8988T (cell line): ENCODE results near the gene PRAMEF12.
"Not testable (repeated sequence)": the region's sequence is repeated elsewhere in the genome, so short reads cannot be mapped to it uniquely, and the experiment has no call there.

Experiments used
- DNase-seq: peaks from one replicate; pipeline ENCODE4 v3.0.0; 2011

The PRAMEF12 gene

DNA sequence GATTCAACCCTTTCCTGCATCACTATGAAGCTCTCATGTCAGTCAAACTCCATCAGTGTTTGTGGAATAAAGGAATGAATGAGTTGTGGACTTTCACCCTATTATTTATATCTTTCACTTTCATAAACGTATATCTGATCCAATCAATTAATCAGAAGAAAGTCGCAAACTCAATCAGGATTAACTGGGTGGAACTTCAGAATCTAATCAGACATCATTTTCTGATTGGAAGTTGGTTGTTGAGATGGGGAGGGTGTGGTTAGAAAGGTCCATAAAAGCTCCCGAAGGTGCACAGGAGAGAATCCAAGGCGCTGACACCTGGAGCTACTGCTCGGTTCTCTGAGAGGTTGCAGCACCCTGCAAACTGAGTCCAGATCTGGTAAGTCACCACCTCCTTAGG is at the start of gene PRAMEF12:
TSS of gene PRAMEF12 (plus strand) at position 301 of the 400 bp plus-strand sequence. CDS start 1,130 bp downstream, outside the sequence.
- DNase-seq, result no peak

DNA sequence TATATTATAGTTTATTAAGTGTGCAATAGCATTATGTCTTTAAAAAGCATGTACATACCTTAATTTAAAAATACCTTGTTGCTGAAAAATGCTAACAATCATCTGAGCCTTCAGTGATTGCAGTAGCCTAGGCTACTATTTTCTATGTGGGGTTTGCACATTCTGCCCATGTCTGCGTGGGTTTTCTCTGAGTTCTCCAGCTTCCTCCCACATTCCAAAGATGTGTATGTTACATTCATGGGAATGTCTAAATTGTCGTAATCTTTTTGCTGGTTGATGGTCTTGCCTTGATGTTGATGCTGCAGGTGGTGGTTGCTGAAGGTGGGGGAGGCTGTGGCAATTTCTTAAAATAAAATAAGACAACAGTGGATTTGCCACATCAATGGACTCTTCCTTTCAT is 45.1 kb upstream of the PRAMEF12 start:
- DNase-seq, result no peak

DNA sequence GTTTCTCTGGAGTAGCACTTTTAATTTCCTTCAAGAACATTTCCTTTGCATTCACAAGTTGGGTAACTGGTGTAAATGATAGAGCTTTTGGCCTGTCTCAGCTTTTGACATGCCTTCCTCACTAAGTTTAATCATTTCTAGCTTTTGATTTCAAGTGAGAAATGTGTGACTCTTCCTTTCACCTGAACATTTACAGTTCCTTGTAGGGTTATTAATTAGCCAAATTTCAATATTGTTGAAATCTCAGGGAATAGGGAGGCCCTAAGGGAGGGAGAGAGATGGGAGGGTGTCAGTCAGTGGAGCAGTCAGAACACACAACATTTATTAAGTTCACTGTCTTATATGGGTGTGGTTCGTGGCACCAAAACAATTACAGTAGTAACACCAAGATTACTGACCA is 43.4 kb upstream of the PRAMEF12 start:
- no peak for DNase-seq

DNA sequence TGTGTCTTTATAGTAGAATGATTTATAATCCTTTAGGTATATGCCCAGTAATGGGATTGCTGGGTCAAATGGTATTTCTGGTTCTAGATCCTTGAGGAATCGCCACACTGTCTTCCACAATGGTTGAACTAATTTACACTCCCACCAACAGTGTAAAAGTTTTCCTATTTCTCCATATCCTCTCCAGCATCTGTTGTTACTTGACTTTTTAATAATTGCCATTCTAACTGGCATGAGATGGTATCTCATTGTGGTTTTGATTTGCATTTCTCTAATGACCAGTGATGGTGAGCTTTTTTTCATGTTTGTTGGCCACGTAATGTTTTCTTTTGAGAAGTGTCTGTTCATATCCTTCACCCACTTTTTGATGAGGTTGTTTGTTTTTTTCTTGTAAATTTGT is 42.5 kb upstream of the PRAMEF12 start:
- not testable (repeated sequence) for DNase-seq

DNA sequence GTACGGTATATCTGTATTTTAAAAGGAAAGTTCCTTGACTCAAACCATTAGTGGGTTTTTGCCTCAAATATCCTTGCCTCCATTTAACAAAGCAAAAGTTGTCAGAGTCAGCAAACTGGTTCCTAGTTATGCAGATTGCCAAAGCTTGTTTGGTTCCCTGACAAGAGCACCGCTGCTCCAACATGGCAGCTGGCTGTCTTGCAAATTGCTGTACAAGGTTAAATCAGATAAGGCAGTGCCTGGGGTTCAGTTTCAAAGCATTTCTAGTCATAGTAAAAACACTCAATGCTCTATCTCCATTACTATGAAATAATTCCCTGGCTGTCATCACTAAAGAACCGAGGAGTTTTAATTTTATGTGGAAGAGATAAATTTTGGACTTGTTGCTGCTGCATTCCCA is 38.9 kb upstream of the PRAMEF12 start:
- no peak for DNase-seq

DNA sequence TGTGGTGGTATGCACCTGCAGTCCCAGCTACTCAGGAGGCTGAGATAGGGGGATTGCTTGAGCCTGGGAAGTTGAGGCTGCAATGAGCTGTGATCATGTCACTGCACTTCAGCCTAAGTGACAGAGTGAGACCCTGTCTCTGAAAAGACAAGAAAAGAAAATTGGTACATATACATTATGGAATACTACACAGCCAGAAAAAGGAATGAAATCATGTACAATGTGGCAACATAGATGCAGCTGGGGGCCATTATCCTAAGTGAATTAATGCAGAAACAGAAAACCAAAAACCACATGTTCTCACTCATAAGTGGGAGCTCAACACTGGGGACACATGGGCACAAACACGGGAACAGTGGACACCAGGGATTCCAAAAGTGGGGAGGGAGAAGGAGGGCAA is 34.6 kb upstream of the PRAMEF12 start:
- no peak for DNase-seq

DNA sequence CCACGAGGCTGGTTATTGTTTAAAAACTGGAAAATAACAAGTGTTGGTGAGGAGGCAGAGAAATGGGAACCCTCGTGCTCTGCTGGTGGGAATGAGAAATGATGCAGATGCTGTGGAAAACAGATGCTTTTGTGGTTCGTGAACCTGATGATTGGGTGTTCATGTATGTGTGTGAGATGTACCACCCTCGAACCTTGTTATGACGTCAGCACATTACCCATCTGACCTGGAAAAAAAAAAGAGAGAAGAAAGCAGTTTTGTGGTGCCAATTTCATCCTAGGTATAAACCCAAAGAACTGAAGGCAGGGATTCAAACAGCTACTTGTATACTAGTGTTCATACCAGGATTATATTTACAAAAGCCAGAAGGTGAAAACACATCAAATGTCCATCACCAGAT is 33.9 kb upstream of the PRAMEF12 start:
- no peak for DNase-seq

DNA sequence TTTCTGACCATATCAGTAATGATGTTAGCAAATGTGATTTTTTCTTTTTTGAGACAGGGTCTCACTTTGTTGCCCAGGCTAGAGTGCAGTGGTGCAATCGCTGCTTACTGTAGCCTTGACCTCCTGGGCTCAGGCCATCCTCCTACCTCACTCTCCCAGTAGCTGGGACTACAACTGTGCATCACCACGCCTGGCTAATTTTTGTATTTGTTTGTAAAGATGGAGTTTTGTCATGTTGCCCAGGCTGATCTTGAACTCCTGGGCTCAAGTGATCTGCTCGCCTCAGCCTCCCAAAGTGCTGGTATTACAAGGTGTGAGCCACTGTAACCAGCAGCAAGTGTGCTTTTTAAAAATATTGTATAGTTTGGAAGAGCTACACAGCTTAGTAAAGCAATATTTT is 31.6 kb upstream of the PRAMEF12 start:
- DNase-seq, result no peak

DNA sequence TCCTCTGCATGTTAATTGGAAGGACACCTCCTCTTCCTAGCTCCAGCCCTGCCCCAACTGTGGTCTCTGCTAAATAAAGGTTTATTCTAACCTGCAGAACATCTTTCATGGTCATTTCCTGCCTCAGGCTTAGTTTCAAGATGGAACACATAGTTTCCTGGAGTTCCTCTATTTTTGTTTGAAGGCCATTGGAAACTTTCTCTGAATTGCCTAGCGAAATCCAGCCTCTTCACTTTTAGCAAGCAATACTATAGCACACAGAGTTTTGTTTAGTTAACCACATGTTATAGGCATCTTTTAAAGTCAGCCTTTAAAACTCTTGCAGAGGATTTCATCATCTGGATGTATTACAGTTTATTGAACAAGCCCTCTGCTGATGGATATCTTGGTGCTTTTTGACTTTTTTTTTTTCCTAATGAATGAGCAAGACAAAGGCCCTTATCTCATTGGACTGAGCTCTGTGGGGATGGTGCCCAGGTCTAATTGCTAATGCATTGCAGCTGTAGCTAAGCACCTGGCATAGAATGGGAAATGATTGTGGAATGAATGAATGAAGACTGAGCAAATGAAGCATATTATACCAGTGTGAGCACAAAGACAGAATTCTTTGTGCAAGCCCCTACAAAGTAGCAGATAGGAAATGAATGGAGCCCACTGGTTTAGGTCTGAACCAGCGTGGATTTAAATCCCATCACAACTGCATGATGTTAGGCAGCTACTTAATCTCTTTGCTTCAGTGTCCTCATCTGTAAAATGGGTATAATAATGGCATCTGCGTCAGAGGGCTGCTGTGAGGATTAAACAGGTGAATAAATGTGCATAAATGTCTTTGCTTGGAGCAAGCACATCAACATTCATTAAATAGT is 28.2 kb upstream of the PRAMEF12 start:
- no peak for DNase-seq

DNA sequence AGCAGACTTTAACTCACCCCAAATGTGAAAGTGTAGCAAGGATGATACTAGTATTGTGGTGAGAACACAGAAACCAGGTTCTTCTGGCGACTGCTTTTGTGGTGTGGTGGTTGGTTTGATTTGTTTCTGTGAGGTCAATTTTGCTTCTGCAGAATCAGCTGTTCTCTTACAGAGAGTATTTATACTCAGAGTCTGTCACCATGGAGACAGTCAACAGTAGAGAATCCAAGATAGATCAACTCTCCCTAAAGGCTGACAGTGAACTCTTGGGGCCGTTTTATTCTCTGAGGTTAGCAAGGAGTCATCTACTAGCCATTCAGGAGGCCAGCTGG is 27.6 kb upstream of the PRAMEF12 start, which contains the start of gene CFAP107:
TSS of gene CFAP107 (plus strand) at position 209 of the 332 bp plus-strand sequence. CDS start 231 bp downstream, outside the sequence.
- DNase-seq, result no peak

DNA sequence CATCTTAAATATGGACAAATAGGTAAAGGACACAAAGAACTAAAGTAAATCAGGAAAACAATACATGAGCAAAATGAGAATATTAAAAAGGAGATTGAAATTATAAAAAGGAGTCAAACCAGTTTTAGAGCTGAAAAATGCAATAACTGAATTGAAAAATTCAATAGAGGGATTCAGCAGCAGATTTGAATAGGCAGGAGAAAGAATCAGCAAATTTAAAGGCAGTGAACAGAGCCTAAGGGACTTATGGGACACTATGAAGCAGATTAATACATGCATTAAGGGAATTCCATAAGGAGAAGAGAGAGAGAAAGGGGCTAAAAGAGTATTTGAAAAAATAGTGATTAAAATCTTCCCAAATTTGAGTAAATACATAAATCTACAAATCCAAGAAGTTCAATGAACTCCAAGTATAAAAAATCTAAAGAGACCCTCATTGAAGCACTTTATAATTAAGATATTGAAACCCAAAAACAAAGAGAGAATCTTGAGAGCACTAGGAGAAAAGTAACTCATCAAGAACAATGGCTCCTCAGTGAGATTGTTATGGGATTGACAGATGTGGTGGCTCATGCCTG is 24.7 kb upstream of the PRAMEF12 start:
- DNase-seq, result no peak

DNA sequence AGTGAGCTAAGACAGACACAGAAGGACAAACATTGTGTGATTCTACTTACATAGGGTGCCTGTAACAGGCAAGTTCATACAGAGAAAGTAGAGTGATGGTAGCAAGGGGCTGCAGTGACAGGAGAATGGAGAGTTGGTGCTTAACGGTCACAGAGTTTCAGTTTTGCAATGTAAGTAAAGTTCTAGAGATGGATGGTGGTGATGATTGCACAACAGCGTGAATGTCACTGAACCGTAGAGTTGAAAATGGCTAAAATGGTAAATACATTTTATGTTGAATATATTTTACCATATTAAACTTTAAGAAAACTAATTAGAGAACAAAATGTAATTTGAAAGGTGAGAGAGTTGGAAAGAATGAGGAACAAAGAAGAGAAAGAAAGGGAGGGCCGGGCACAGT is 18.8 kb upstream of the PRAMEF12 start:
- DNase-seq, result no peak

DNA sequence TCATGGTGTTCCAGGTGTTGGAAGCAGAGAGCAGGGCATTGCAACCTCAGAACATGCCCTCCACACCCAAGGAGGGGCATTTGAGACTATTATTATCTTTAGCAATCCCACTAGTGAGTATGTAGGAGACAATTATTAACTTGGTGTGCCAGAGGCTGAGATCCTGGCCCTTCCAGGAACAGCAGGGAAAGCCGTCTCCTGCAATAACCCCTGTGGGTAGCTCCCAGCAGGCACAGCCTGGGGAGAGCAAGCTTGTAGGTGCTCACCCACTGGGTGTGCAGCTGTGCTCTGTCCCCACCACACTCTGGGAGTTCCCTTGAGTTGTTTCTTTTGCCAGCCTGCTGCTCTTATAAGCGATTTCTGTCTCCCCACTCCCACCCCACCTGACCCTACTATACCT is 17.3 kb upstream of the PRAMEF12 start:
- no peak for DNase-seq

DNA sequence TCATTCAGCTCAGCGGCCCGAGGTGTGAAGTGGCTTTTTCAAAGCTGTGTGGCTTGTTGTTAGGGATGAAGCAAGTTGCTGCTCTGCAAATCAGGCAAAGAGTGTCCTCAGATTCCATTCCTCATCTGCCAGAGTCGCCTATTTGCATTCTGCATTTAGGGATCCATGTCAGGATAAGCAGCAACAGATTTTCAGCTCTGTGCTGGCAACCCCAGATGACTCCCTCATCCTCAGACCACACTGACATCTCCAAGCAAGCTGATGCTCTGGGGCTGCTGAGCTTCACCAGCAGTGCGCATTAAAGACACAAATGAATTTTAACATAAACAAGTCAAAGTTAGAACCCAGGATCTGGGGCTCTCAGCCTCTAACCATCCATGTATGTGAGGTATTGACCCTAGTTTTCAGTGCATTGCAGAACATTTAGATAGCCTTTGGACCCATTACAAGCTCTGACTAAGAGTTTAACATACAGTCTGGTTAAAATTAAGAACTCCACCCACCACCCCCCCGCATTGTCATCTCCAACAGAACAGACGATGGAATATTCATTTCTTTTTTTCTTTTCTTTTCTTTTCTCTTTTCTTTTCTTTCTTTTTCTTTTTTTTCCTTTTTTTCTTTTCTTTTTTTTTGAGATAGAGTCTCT is 16.6 kb upstream of the PRAMEF12 start:
- DNase-seq, result no peak

DNA sequence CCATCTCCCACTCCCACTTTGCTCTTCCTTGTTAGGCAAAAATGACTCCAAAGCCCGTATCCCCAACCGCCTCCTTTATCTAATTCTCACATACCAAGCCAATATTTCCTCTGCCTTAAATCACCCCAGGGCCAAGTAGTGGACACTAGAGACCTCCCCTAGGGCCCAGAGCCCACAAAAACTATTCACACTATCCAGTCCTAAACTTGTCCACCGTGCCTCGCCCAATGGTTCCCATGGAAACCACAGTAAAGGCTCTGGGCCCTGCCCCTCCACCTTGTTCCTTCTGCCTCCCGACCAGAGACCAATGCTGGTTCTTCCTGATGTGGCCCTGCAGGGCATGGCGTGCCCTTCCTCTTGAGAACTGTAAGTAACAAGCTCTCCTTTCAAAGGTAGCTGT is 15.7 kb upstream of the PRAMEF12 start:
- DNase-seq, result no peak

DNA sequence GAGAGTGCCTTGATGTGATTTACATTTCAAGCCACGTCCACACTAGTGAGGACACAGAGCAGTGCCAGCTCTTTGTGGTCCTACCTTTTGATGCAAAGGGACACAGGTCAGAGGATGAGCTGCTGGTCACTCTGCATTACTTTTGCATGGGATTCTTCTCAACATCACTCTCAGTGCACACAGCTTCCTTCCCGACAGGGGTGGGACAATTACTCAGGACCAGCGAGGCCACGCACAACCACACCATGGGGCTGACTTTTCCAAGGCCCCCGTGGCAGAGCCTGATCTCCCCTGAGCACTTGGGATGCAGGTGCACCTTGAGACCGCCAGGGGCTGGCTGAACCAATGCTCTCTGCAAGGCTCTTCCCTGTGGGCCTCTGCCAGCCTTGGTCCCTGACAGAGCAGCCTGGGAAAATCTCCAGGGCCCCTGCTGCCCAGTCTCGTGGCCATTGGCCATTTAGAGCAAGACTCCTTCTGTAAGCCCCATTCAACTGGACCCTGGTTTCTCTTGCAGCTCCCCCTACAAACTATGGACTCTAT is 13.2 kb upstream of the PRAMEF12 start:
- no peak for DNase-seq

DNA sequence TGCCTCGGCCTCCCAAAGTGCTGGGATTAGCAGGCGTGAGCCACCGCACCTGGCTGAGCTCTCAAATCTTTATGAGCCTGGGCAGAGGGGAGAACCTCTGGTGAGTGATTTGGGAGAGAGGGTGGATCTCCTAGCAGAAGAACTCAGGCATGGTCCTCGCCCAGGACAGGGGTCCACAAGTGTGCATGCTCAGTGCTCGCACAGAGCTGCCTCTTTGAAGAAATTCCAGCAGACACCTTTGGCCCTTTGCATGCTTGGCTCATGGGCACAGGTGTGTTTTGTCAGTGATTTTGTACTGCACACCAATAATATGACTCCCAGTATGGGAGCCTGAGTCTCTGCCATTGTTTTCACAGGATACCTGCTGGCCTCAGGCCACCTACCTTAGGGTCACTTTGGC is 11.8 kb upstream of the PRAMEF12 start:
- no peak for DNase-seq

DNA sequence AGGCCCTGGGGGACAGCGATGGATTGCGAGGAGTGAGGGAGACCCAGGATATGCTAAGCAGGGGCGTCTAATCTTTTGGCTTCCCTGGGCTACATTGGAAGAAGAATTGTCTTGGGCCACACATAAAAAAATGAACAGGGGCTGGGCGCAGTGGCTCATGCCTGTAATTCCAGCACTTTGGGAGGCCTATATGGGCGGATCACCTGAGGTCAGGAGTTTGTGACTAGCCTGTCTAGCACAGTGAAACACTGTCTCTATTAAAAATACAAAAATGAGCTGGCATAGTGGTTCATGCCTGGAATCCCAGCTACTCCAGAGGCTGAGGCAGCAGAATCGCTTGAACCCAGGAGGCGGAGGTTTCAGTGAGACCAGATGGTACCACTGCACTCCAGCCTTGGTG is 10.8 kb upstream of the PRAMEF12 start:
- no peak for DNase-seq

DNA sequence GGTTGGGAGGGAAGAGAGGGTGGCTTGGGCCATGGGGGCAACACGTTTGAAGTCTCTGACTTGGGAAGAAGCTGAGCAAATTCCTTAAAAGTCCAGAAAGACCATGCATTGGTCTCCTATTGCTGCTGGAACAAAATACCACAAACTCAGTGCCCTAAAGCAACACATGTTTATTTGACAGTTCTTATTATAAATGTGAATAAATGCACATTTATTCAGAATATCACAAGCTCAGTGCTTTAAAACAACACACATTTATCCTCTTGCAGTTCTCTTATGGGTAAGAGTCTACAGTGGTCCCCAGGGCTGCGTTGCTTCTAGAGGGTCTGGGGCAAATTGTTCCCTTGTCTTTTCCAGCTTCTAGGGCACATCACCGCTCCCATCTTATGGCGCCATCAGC is 10.1 kb upstream of the PRAMEF12 start:
- DNase-seq, result no peak

DNA sequence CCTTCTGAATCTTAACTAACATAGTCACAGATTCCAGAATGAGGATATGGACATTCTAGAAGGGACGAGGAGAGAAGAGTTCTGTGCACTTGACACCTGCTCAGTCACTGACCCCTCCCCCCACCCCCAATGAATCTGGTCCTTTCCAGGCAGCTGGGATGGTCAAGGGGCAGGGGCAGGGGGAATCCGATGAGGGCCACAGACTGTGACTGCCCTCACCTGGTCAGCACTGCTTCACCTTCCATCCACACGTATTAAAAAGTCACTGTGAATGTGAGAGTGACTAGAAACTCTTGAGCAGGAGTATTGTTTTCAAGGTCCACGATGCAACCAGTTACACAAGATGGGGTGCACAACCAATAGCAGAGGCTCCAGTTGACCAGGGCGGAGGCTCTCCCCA is 9.5 kb upstream of the PRAMEF12 start:
- no peak for DNase-seq

DNA sequence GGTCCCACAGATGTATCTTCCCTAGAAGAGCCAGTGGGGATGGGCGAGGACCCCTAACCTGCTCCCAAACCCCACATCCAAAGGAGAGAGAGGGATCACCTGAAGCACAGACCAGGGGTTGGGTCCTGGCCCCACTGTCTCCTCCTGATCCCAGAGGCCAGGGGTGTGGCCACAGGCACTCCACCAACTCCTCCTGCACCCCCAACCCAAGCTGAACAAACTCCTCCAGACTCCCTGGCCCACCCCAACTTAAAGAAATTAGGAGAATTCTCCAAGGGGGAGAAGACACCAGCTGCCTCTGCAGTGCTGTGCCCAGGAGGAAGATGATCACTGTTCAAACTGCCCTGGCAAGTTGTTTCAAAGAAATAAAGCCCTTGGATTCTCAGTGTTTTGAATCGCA is 4.5 kb upstream of the PRAMEF12 start:
- no peak for DNase-seq

DNA sequence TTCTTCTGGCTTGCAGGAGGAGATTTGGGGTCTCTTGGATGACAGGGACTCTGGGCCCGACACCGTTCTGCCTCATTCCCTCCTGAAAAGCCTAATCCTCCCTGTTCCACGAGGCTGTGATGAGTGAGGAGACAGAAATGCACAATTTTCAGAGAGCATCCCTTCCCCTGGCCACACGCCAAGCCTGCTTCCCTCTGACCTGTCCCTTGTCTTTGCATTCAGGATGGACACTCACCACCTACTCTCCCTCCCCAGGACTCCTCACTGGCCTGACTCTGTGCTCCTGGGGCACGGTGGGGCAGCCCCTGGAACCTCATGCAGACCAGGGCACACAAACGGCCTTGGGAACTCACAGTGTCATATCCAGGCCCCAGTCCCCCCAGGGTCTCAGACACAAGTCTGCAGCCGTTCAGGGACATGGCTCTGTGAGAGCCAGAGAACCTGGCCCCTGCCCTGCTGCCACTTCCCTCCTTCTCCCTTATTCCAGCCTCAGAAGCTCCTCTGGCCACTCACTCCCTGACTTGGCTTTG is 3.5 kb upstream of the PRAMEF12 start:
- DNase-seq, result no peak

DNA sequence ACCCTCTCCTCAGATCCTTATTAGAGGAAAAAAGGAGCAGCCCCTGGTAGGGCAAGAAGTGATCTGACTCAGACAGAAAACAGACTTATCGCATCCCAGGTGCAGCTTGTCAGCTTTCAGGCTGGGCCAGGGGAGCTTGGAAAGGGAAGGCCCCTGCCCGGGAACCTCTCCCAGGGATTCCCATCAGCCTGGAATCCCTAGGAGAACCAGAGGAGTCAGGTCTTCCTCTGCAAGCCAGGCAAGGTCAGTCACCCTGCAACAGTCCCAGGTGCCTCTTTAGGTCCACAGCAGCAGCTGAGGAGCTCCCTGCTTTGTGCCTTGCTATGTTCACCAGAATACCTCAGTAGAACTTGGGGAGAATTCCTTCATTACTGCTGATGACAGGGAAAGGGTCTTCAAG is 2.9 kb upstream of the PRAMEF12 start:
- no peak for DNase-seq

DNA sequence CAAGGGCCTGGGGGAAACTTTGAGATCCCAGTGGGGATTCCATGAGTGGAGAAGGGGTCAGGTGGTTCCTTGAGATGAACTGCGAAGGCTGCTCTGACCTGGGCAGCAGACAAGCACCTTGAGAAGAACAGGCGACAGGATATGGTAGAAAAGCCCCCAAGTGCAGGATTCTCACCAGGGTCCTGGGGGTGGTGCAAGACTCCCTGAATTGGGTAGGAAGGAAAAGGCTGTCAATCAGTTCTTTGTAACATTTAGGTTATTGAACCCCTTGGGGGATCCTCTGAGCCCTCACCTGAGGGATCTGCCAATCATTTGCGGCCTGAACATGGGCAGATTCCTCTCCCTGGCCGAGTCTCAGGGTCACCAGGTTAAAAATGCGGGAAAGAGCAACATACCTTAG is 2.4 kb upstream of the PRAMEF12 start:
- no peak for DNase-seq
